ACHN (cell line): ENCODE measurements around the gene PCLO.
"Not testable (repeated sequence)": the region's sequence is repeated elsewhere in the genome, so short reads cannot be mapped to it uniquely, and the experiment has no call there.

Source experiments
- DNase-seq: peaks from one replicate; pipeline ENCODE4 v3.0.0-alpha.2; 2015
- in situ Hi-C: cut with HindIII; loops from 2 replicates; pipeline ENCODE4 v1.10.0; 2017; ENCODE audit warnings: low sequenced_read_pairs, low pct_ligation_motif_present, low pct_unique_long_range_greater_than_20kb

Gene PCLO

GRCh38 chr7:82715344-82715743 lies 447.3 kb downstream of the PCLO start:
- in situ Hi-C loops, result no loop called here
- no peak for DNase-seq

GRCh38 chr7:82714883-82715282 lies 447.8 kb downstream of the PCLO start:
- in situ Hi-C loops, result no loop called here

GRCh38 chr7:82713506-82713905 lies 449.2 kb downstream of the PCLO start:
- in situ Hi-C loops, result no loop called here
- no peak for DNase-seq

More at GRCh38 chr7:82714883-82715282, 447.8 kb downstream of the PCLO start:
- no peak for DNase-seq

GRCh38 chr7:82706344-82706743 lies 456.3 kb downstream of the PCLO start:
- in situ Hi-C loops, DNase-seq: not testable (repeated sequence)

- in situ Hi-C loops, result no loop called here
- DNase-seq, result no peak
Observed at GRCh38 chr7:82705517-82706260, 457.0 kb downstream of the PCLO start.

- in situ Hi-C loops, result no loop called here
Observed at GRCh38 chr7:82704121-82704520, 458.6 kb downstream of the PCLO start.

More at GRCh38 chr7:82704121-82704520, 458.6 kb downstream of the PCLO start:
- DNase-seq, result no peak
